Thoracic aorta (tissue), 2 donors: ENCODE measurements around the gene OGDH. TPM values are rescaled to one million over a fixed set of nuclear protein-coding genes. Genes with fewer than 3 reads are reported as not detected.

Source experiments
- ATAC-seq: fragments of 150-250 bp; one replicate; pipeline ENCODE4 v1.8.0; 2017; ENCODE audit warnings: low read depth; ENCODE audit not compliant: insufficient number of reproducible peaks, low FRiP score
- DNase-seq: peaks from one replicate; pipeline ENCODE4 v3.0.0-alpha.2; 2020; ENCODE audit warnings: low spot score
- H3K27ac ChIP-seq, 2 donors: fragments of 200-600 bp; sonication (generic); 1 replicate in 1 of 2; 2 replicates in 1 of 2; pipeline ENCODE4 v1.5.1; 2016; ENCODE audit warnings: mild to moderate bottlenecking in 2 of 2, moderate library complexity in 2 of 2
- H3K27me3 ChIP-seq: fragments of 200-600 bp; sonication (generic); replicated peaks from 2 replicates; pipeline ENCODE4 v1.6.0; 2016; ENCODE audit warnings: mild to moderate bottlenecking; ENCODE audit not compliant: insufficient read depth
- H3K36me3 ChIP-seq: fragments of 200-600 bp; sonication (generic); one replicate; pipeline ENCODE4 v1.5.1; 2016
- H3K4me1 ChIP-seq, 2 donors: fragments of 200-600 bp; sonication (generic); 1 replicate in 1 of 2; 2 replicates in 1 of 2; pipeline versions ENCODE4 v1.5.1 to v1.6.0; 2016; ENCODE audit warnings: low read depth in 2 of 2, mild to moderate bottlenecking in 1 of 2; ENCODE audit not compliant: control insufficient read depth in 1 of 2
- H3K4me3 ChIP-seq: fragments of 200-600 bp; sonication (generic); 2 replicates; pipeline ENCODE4 v1.5.1; 2016; ENCODE audit warnings: mild to moderate bottlenecking
- H3K9me3 ChIP-seq: fragments of 200-600 bp; sonication (generic); 2 replicates; pipeline ENCODE4 v1.5.1; 2016
- total RNA-seq, 2 donors: library from RNA; depleted of rRNA; stranded (reverse); fragments of >200 nt; gene quantifications; one replicate each; pipeline versions ENCODE4 v1.1.0 to v1.2.3, GENCODE V29; 2016
- TF ChIP-seq, protein P1 (sequence below): fragments of 200-600 bp; sonication (generic); IDR thresholded peaks from one replicate; pipeline ENCODE4 v1.5.1; 2019; ENCODE audit warnings: antibody characterized with exemption

The OGDH gene
- total RNA-seq, 2 donors from 2014 or later, result 80.8 to 99.2 TPM

GRCh38 chr7:44581879-44582603 is 24.4 kb upstream of the OGDH start, which contains the start of gene TMED4:
TMED4 (minus strand) TSS chr7:44582231; CDS start chr7:44582206, 25 bp downstream.
- H3K4me3 ChIP-seq, result peak within 1 kb of the TSS; percentile 90
- H3K27me3 ChIP-seq, result no peaks in the 10 kb centered on the region
- H3K27ac ChIP-seq, result peak within 1 kb of the TSS; percentile 99
- peaks cover 14 to 24% of the 10 kb centered on the region in 2 donors for H3K4me1 ChIP-seq
- TF ChIP-seq, protein P1, sequence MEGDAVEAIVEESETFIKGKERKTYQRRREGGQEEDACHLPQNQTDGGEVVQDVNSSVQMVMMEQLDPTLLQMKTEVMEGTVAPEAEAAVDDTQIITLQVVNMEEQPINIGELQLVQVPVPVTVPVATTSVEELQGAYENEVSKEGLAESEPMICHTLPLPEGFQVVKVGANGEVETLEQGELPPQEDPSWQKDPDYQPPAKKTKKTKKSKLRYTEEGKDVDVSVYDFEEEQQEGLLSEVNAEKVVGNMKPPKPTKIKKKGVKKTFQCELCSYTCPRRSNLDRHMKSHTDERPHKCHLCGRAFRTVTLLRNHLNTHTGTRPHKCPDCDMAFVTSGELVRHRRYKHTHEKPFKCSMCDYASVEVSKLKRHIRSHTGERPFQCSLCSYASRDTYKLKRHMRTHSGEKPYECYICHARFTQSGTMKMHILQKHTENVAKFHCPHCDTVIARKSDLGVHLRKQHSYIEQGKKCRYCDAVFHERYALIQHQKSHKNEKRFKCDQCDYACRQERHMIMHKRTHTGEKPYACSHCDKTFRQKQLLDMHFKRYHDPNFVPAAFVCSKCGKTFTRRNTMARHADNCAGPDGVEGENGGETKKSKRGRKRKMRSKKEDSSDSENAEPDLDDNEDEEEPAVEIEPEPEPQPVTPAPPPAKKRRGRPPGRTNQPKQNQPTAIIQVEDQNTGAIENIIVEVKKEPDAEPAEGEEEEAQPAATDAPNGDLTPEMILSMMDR, result no peak
- DNase-seq, result peak; percentile 99
- peaks cover 18% of the 10 kb centered on the region for H3K36me3 ChIP-seq
- H3K9me3 ChIP-seq, result no peaks in the 10 kb centered on the region
- peak; percentile 96 for ATAC-seq

- no peak for ATAC-seq
- Histone ChIP-seq H3K4me1 (peaks cover 14 to 24% of the 10 kb centered on the region in 2 donors), H3K27me3 (no peaks in the 10 kb centered on the region), H3K9me3 (no peaks in the 10 kb centered on the region), H3K4me3 (peak overlapping the region; percentile 90), H3K36me3 (peaks cover 18% of the 10 kb centered on the region), H3K27ac (peak overlapping the region; percentile 99)
- TF ChIP-seq, protein P1, result no peak
- no peak for DNase-seq
These were observed 23.1 kb upstream of the OGDH start for GRCh38 chr7:44583146-44583865.

GRCh38 chr7:44587843-44588711 is 18.4 kb upstream of the OGDH start:
- DNase-seq (no peak), ATAC-seq (peak; percentile 48)
- TF ChIP-seq, protein P1, result peak; percentile 52
- Histone ChIP-seq H3K4me3 (no peak overlapping the region), H3K27me3 (no peaks in the 10 kb centered on the region), H3K36me3 (no peaks in the 10 kb centered on the region), H3K27ac (no peak overlapping the region), H3K9me3 (no peaks in the 10 kb centered on the region), H3K4me1 (peaks cover 0 to 1% of the 10 kb centered on the region in 2 donors)

GRCh38 chr7:44590910-44591309 is 15.5 kb upstream of the OGDH start:
- DNase-seq (no peak), ATAC-seq (no peak)
- H3K4me3 ChIP-seq, result no peak overlapping the region
- no peaks in the 10 kb centered on the region for H3K36me3 ChIP-seq
- no peaks in the 10 kb centered on the region for H3K9me3 ChIP-seq
- H3K27ac ChIP-seq, result no peak overlapping the region
- TF ChIP-seq, protein P1, result no peak
- H3K27me3 ChIP-seq, result no peaks in the 10 kb centered on the region
- H3K4me1 ChIP-seq, result no peaks in the 10 kb centered on the region
